Stimulated activated CD4-positive, alpha-beta T cell treated with anti-CD3 and anti-CD28 coated beads, Interleukin-4, amount 100 ng/mL, for 48 hours (primary cell): ENCODE data around the gene RAD51B.
"Not testable (repeated sequence)": the region's sequence is repeated elsewhere in the genome, so short reads cannot be mapped to it uniquely, and the experiment has no call there.

Experiments
- DNase-seq, 2 donors: peaks; one replicate each; pipeline ENCODE4 v3.0.0-alpha.2; 2020; ENCODE audit warnings: low read depth in 2 of 2

Gene RAD51B

GRCh38 chr14:68208626-68209317 lies 389.2 kb downstream of the RAD51B start:
- no peak for DNase-seq

GRCh38 chr14:68210729-68211299 lies 391.2 kb downstream of the RAD51B start:
- peak in 1 of 2 donors; percentile 50 for DNase-seq

- no peak for DNase-seq
Observed at GRCh38 chr14:68211421-68211820, 391.8 kb downstream of the RAD51B start.

- no peak for DNase-seq
Observed at GRCh38 chr14:68211886-68212285, 392.3 kb downstream of the RAD51B start.

- no peak for DNase-seq
Observed at GRCh38 chr14:68212361-68212760, 392.8 kb downstream of the RAD51B start.

GRCh38 chr14:68214431-68214830 lies 394.9 kb downstream of the RAD51B start:
- DNase-seq: no peak

GRCh38 chr14:68215629-68216028 lies 396.1 kb downstream of the RAD51B start:
- no peak for DNase-seq

GRCh38 chr14:68216079-68216478 lies 396.5 kb downstream of the RAD51B start:
- no peak for DNase-seq

- no peak for DNase-seq
Observed at GRCh38 chr14:68216957-68217356, 397.4 kb downstream of the RAD51B start.

GRCh38 chr14:68217791-68218340 lies 398.3 kb downstream of the RAD51B start:
- no peak for DNase-seq

GRCh38 chr14:68219407-68219806 lies 399.8 kb downstream of the RAD51B start:
- DNase-seq: no peak

- DNase-seq: not testable (repeated sequence)
Observed at GRCh38 chr14:68221046-68221445, 401.5 kb downstream of the RAD51B start.

- DNase-seq: no peak
Observed at GRCh38 chr14:68222154-68222553, 402.6 kb downstream of the RAD51B start.

GRCh38 chr14:68222726-68223125 lies 403.1 kb downstream of the RAD51B start:
- no peak for DNase-seq

GRCh38 chr14:68223631-68224030 lies 404.1 kb downstream of the RAD51B start:
- no peak for DNase-seq

- no peak for DNase-seq
Observed at GRCh38 chr14:68225321-68225720, 405.7 kb downstream of the RAD51B start.

GRCh38 chr14:68226523-68226922 lies 406.9 kb downstream of the RAD51B start:
- DNase-seq: no peak

- DNase-seq: no peak
Observed at GRCh38 chr14:68228656-68229055, 409.1 kb downstream of the RAD51B start.

- DNase-seq: no peak
Observed at GRCh38 chr14:68229423-68230100, 410.0 kb downstream of the RAD51B start.

- no peak for DNase-seq
Observed at GRCh38 chr14:68230202-68230949, 410.8 kb downstream of the RAD51B start.

- no peak for DNase-seq
Observed at GRCh38 chr14:68230950-68231717, 411.6 kb downstream of the RAD51B start.
